Ovary (tissue), 9 donors: ENCODE measurements around the gene HP1BP3. TPM values are rescaled to one million over a fixed set of nuclear protein-coding genes. Genes with fewer than 3 reads are reported as not detected.

Experiments
- DNase-seq, 5 donors: peaks; one replicate each; pipeline ENCODE4 v3.0.0-alpha.2; 2019 to 2020
- H3K27ac ChIP-seq, 2 donors: fragments of 200-600 bp; one replicate each; pipeline versions ENCODE4 v1.5.1 to v1.8.0; 2019 to 2022
- H3K27me3 ChIP-seq: fragments of 200-600 bp; one replicate; pipeline ENCODE4 v1.8.0; 2022
- H3K36me3 ChIP-seq: fragments of 200-600 bp; sonication (generic); one replicate; pipeline ENCODE4 v1.5.1; 2019
- H3K4me1 ChIP-seq: one replicate; pipeline ENCODE4 v1.8.1; 2013; ENCODE audit warnings: mild to moderate bottlenecking, moderate library complexity; ENCODE audit not compliant: insufficient read depth
- H3K4me3 ChIP-seq: fragments of 200-600 bp; sonication (generic); one replicate; pipeline ENCODE4 v1.5.1; 2017
- H3K9me3 ChIP-seq, 2 donors: fragments of 200-600 bp in 1 of 2; sonication (generic) in 1 of 2; one replicate each; pipeline versions ENCODE4 v1.5.1 to v1.8.1; 2013 to 2019; ENCODE audit warnings: mild to moderate bottlenecking in 1 of 2, moderate library complexity in 1 of 2
- EP300 ChIP-seq: sonication (generic); formaldehyde crosslinking; IDR thresholded peaks from one replicate; pipeline ENCODE4 v1.6.1; 2017; ENCODE audit warnings: antibody characterized with exemption
- POLR2A ChIP-seq: fragments of 450-650 bp; IDR thresholded peaks from one replicate; pipeline ENCODE4 v1.6.1; 2017; ENCODE audit warnings: antibody characterized with exemption, mild to moderate bottlenecking, moderate library complexity
- WGBS, 3 donors: extraction: QIAGEN DNeasy Blood & Tissue Kit in 1 of 3; methylation state at CpG; one replicate each; pipeline versions ENCODE4 v1.1.5 to v1.1.7; 2013 to 2017; 5-methylcytosine and 5-hydroxymethylcytosine counted together
- intact Hi-C, 4 donors: fragments of 100-400 bp; cut with DNase I; formaldehyde crosslinking; loops; one replicate each; pipeline versions ENCODE4 v1.11.0 to v1.15.1; 2022 to 2023
- polyA plus RNA-seq, 2 donors: library from polyadenylated mRNA; stranded (reverse); fragments of 200-250 nt in 1 of 2; fragments of 350-450 nt in 1 of 2; fragmentation: Illumina TruSeq in 1 of 2; extraction: RNeasy Lipid Tissue Mini Kit (QIAGEN cat#74804) in 1 of 2; gene quantifications; one replicate each; pipeline ENCODE4 v1.2.3, GENCODE V29; 2013 to 2014
- total RNA-seq, 7 donors: library from RNA; depleted of rRNA in 2 of 7; stranded (reverse); fragments of >200 nt in 2 of 7; fragmentation: NEBNext Ultra II Directional in 3 of 7; extraction: Animal tissue kit (Norgen Biotek cat#: 25700) in 3 of 7; gene quantifications; one replicate each; pipeline versions ENCODE4 v1.1.0 to v1.2.4, GENCODE V29; 2016 to 2023
- TF ChIP-seq, protein P1 (sequence below), 3 donors: fragments of 450-650 bp in 2 of 3; fragments of 200-600 bp in 1 of 3; IDR thresholded peaks; one replicate each; pipeline versions ENCODE4 v1.5.1 to v1.8.0; 2016 to 2022; ENCODE audit warnings: antibody characterized with exemption in 3 of 3, mild to moderate bottlenecking in 1 of 3
- donor health status: DM: no; HTN: no; CAD: no; lungs with moderate emphysema.
- donor health status: DM: no; HTN: no; CAD: no.
- donor health status: Bipolar disorder and iron deficiency.
- donor health status: DM: yes; HTN: yes; CAD: no.
- donor health status: DM: no; HTN: no; CAD: no.
- donor health status: DM: yes; HTN: yes; CAD: no.

Gene HP1BP3
- total and polyA plus RNA-seq, 9 donors, result 162 to 302 (median 211) TPM

DNA sequence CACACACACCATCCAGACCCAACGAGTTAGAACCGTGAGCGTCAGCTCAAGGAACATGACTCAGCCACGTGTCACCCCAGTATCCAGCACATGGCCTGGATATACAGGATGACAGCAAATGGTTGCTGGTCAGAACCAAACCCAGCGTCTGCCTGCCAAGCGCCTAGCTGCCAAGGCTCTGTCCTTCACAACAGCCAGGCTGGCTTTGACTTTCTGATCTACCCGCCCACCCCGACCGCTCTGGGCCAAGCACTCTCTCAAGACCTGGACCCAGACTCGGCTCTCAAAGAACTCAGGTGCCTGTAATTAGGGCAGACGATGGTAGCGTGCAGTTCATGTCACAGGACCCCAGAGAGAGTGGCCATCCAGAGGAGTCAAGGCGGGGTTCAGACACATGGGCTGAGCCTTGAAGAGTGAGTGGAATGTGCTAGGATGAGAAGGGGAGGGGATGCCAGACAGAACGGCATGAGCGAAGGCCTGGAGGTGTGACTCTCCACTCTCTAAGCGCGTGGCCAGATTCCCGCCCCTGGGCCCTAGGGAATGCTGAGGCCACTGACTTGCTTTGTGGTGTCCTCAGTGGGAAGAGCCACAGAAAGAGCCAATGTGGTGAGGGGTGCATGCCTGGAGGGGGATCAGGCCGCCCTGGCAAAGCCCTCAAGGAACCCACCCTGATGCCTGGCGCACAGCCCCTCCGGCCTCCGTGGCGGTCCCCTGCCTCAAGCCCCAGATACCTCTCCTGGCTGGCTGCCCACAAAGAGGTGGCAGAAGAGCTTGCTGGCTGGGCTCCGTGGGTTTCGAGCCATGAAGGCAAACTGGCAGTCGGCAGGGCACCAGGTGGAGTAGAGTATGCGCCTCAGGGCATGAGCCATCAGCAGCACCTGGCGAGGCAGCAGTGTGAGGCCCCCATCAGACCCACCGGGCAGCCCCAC lies 61.7 kb downstream of the HP1BP3 start:
- Histone ChIP-seq H3K9me3 (no peaks in the 10 kb centered on the region), H3K27ac (no peak overlapping the region), H3K4me1 (no peaks in the 10 kb centered on the region), H3K4me3 (no peak overlapping the region), H3K36me3 (no peaks in the 10 kb centered on the region), H3K27me3 (no peaks in the 10 kb centered on the region)
- DNase-seq, result peak; percentile 7 to 39 (median 19)
- intact Hi-C loops, result no loop called here
- TF ChIP-seq, protein P1, sequence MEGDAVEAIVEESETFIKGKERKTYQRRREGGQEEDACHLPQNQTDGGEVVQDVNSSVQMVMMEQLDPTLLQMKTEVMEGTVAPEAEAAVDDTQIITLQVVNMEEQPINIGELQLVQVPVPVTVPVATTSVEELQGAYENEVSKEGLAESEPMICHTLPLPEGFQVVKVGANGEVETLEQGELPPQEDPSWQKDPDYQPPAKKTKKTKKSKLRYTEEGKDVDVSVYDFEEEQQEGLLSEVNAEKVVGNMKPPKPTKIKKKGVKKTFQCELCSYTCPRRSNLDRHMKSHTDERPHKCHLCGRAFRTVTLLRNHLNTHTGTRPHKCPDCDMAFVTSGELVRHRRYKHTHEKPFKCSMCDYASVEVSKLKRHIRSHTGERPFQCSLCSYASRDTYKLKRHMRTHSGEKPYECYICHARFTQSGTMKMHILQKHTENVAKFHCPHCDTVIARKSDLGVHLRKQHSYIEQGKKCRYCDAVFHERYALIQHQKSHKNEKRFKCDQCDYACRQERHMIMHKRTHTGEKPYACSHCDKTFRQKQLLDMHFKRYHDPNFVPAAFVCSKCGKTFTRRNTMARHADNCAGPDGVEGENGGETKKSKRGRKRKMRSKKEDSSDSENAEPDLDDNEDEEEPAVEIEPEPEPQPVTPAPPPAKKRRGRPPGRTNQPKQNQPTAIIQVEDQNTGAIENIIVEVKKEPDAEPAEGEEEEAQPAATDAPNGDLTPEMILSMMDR (IDR thresholded peaks at IDR 0.05), result no peak
- TF ChIP-seq EP300, result no peak
- TF ChIP-seq POLR2A, result no peak
- 76 to 82% (median 76%) methylated on average over 27 to 29 of the region's 29 CpGs for WGBS, 3 donors

- no peak overlapping the region for H3K4me3 ChIP-seq
- WGBS, 3 donors, result 87 to 93% (median 90%) methylated on average over 11 to 17 of the region's 17 CpGs
- DNase-seq, result peak; percentile 4 to 29 (median 14)
- H3K4me1 ChIP-seq, result no peaks in the 10 kb centered on the region
- intact Hi-C loops, result no loop called here
- H3K36me3 ChIP-seq, result no peaks in the 10 kb centered on the region
- H3K27ac ChIP-seq, result no peak overlapping the region
- TF ChIP-seq POLR2A (no peak), EP300 (no peak)
- TF ChIP-seq, protein P1 (IDR thresholded peaks at IDR 0.05), result no peak
- no peaks in the 10 kb centered on the region for H3K9me3 ChIP-seq
- no peaks in the 10 kb centered on the region for H3K27me3 ChIP-seq
Measured at GRCh38 chr1:20724364-20725188, 62.5 kb downstream of the HP1BP3 start.

- Histone ChIP-seq H3K27me3 (no peaks in the 10 kb centered on the region), H3K4me3 (no peak overlapping the region), H3K9me3 (no peaks in the 10 kb centered on the region), H3K27ac (no peak overlapping the region), H3K4me1 (no peaks in the 10 kb centered on the region), H3K36me3 (no peaks in the 10 kb centered on the region)
- WGBS, 3 donors, result 88 to 90% (median 89%) methylated on average over 27 to 35 of the region's 35 CpGs
- intact Hi-C loops, result no loop called here
- TF ChIP-seq, protein P1 (IDR thresholded peaks at IDR 0.05), result no peak
- TF ChIP-seq EP300 (no peak), POLR2A (no peak)
- DNase-seq, result peak; percentile 8 to 34 (median 16)
Measured at GRCh38 chr1:20723537-20724363, 63.4 kb downstream of the HP1BP3 start.

GRCh38 chr1:20723159-20723536 lies 64.0 kb downstream of the HP1BP3 start:
- DNase-seq, result no peak
- H3K36me3 ChIP-seq, result no peaks in the 10 kb centered on the region
- no peaks in the 10 kb centered on the region for H3K4me1 ChIP-seq
- H3K27me3 ChIP-seq, result no peaks in the 10 kb centered on the region
- intact Hi-C loops, result no loop called here
- H3K9me3 ChIP-seq, result no peaks in the 10 kb centered on the region
- 92 to 94% (median 93%) methylated on average over 4 of the region's 4 CpGs for WGBS, 3 donors
- no peak overlapping the region for H3K27ac ChIP-seq
- H3K4me3 ChIP-seq, result no peak overlapping the region
- TF ChIP-seq POLR2A (no peak), EP300 (no peak)
- TF ChIP-seq, protein P1 (IDR thresholded peaks at IDR 0.05), result no peak
